Heart left ventricle (tissue), 16 donors: ENCODE data around the gene SKOR1. TPM values are rescaled to one million over a fixed set of nuclear protein-coding genes. Genes with fewer than 3 reads are reported as not detected.
A peak's percentile ranks its signal among the peaks of the same experiment; 100 is the strongest.

Source experiments
- ATAC-seq, 4 donors: fragments of 200-7000 bp; cut with Tn5 transposase; one replicate each; pipeline ENCODE4 v1.9.1; 2020 to 2022; ENCODE audit warnings: moderate library complexity in 4 of 4, mild to moderate bottlenecking in 3 of 4, moderate number of reproducible peaks in 1 of 4
- DNase-seq, 5 donors: peaks; one replicate each; pipeline ENCODE4 v3.0.0-alpha.2; 2020
- H3K27ac ChIP-seq, 12 donors: fragments of 200-600 bp; sonication (generic) in 4 of 12; one replicate each; pipeline versions ENCODE4 v1.5.0 to v1.8.0; 2016 to 2022; ENCODE audit warnings: mild to moderate bottlenecking in 2 of 12
- H3K27me3 ChIP-seq, 9 donors: fragments of 200-600 bp; sonication (generic) in 2 of 9; one replicate each; pipeline versions ENCODE4 v1.5.1 to v1.8.0; 2016 to 2022; ENCODE audit warnings: mild to moderate bottlenecking in 3 of 9
- H3K36me3 ChIP-seq, 9 donors: fragments of 200-600 bp; sonication (generic) in 2 of 9; one replicate each; pipeline versions ENCODE4 v1.5.0 to v1.8.0; 2018 to 2022; ENCODE audit warnings: mild to moderate bottlenecking in 2 of 9
- H3K4me1 ChIP-seq, 12 donors: fragments of 200-600 bp; sonication (generic) in 4 of 12; one replicate each; pipeline versions ENCODE4 v1.5.0 to v1.8.0; 2016 to 2022; ENCODE audit warnings: mild to moderate bottlenecking in 3 of 12
- H3K4me3 ChIP-seq, 12 donors: fragments of 200-600 bp; sonication (generic) in 4 of 12; one replicate each; pipeline versions ENCODE4 v1.5.0 to v1.8.0; 2017 to 2022; ENCODE audit warnings: mild to moderate bottlenecking in 9 of 12, moderate library complexity in 4 of 12
- H3K9me3 ChIP-seq, 12 donors: fragments of 200-600 bp; sonication (generic) in 4 of 12; one replicate each; pipeline versions ENCODE4 v1.5.0 to v1.8.0; 2016 to 2022; ENCODE audit warnings: mild to moderate bottlenecking in 1 of 12
- POLR2A ChIP-seq, 2 donors: fragments of 450-650 bp; IDR thresholded peaks; one replicate each; pipeline ENCODE4 v1.6.1; 2017; ENCODE audit warnings: antibody characterized with exemption in 2 of 2, mild to moderate bottlenecking in 2 of 2, moderate library complexity in 2 of 2
- WGBS, 4 donors: extraction: QIAGEN DNeasy Blood & Tissue Kit in 2 of 4; methylation state at CpG; one replicate each; pipeline versions ENCODE4 v1.1.5 to v1.1.7; 2013 to 2018; 5-methylcytosine and 5-hydroxymethylcytosine counted together
- intact Hi-C, 10 donors: fragments of 100-400 bp; cut with DNase I; formaldehyde crosslinking; loops; one replicate each; pipeline versions ENCODE4 v1.11.1 to v1.14.2; 2022
- polyA plus RNA-seq, 2 donors: library from polyadenylated mRNA; stranded (reverse); fragments of 200-250 nt; gene quantifications; one replicate each; pipeline ENCODE4 v1.2.3, GENCODE V29; 2013
- total RNA-seq, 9 donors: library from RNA; depleted of rRNA in 2 of 9; stranded (reverse); fragments of >200 nt in 2 of 9; fragmentation: NEBNext Ultra II Directional in 3 of 9; extraction: Animal tissue kit (Norgen Biotek cat#: 25700) in 3 of 9; gene quantifications; one replicate each; pipeline versions ENCODE4 v1.1.0 to v1.2.4, GENCODE V29; 2016 to 2023
- TF ChIP-seq, protein P1 (sequence below), 12 donors: fragments of 200-600 bp; sonication (generic) in 4 of 12; IDR thresholded peaks; one replicate each; pipeline versions ENCODE4 v1.5.0 to v1.8.0; 2018 to 2022; ENCODE audit warnings: antibody characterized with exemption in 12 of 12, mild to moderate bottlenecking in 5 of 12
- donor health status: ischemic (EF 13 %, LVEDD 7.1; RV severe dilation, severe dysfunction).
- donor health status: healthy with polysubstance abuse.
- donor health status: DM: no; HTN: yes; CAD: no.
- donor health status: DM: no; HTN: no; CAD: no.
- donor health status: ischemic (EF 25% LVEDD 6.9; RV normal size, moderate dysfunction).
- donor health status: ischemic (EF 25% LVEDD 5.7; RV mildly dilated, moderate dysfunction).
- donor health status: healthy.
- donor health status: DM: yes; HTN: yes; CAD: no.
- donor health status: ischemic (EF 35%, LVEDD 5.7; RV mildly dilated, moderate dysfunction).
- donor health status: nonischemic (EF 11% LVEDD 7.7; RV severe dilation, severe dysfunction).
- donor health status: DM: yes; HTN: yes; CAD: no.
- donor health status: PGD.
- donor health status: ischemic (EF 29% LVEDD 5.4; RV normal size, mild dysfunction).
- donor health status: nonischemic (EF 23%, LVEDD 6.1; RV moderate dilation, normal function).

SKOR1 gene
- total and polyA plus RNA-seq, 11 donors, result 0.07 to 0.27 (median 0.19) TPM; not detected in 2

DNA sequence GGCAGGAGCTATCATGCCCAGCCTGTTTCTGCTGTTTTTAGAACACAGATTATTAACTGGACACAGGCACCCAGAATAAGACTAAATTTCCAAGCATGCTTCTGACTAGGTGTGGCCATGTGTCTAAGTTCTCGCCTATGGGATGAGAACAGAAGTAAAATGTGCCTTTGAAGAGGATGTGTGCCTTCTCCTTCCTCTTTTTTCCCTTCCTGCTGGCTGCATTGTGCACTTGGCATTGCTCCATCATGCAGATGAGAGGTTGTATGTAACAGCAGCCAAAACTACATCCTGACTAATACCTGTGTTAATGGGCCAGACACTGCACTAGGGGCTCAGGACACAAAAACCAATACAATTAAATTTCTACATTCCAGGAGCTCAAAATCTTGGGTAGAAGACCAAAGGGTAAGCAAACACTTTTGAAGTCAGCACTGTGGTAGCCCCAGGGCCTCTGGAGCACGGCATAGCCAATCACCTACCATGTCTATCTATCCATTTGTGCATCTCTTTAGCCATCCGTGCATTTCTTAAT is 55.4 kb downstream of the SKOR1 start:
- 76 to 92% (median 85%) methylated on average over 3 of the region's 3 CpGs for WGBS, 4 donors
- Histone ChIP-seq H3K27ac (peak overlapping the region in 2 of 12 donors; percentile 5 to 69), H3K4me3 (no peak overlapping the region), H3K9me3 (no peaks in the 10 kb centered on the region), H3K4me1 (peaks cover 0 to 55% (median 9%) of the 10 kb centered on the region in 12 donors), H3K27me3 (no peaks in the 10 kb centered on the region), H3K36me3 (no peaks in the 10 kb centered on the region)
- TF ChIP-seq POLR2A (IDR thresholded peaks at IDR 0.05), result no peak
- TF ChIP-seq, protein P1, sequence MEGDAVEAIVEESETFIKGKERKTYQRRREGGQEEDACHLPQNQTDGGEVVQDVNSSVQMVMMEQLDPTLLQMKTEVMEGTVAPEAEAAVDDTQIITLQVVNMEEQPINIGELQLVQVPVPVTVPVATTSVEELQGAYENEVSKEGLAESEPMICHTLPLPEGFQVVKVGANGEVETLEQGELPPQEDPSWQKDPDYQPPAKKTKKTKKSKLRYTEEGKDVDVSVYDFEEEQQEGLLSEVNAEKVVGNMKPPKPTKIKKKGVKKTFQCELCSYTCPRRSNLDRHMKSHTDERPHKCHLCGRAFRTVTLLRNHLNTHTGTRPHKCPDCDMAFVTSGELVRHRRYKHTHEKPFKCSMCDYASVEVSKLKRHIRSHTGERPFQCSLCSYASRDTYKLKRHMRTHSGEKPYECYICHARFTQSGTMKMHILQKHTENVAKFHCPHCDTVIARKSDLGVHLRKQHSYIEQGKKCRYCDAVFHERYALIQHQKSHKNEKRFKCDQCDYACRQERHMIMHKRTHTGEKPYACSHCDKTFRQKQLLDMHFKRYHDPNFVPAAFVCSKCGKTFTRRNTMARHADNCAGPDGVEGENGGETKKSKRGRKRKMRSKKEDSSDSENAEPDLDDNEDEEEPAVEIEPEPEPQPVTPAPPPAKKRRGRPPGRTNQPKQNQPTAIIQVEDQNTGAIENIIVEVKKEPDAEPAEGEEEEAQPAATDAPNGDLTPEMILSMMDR (IDR thresholded peaks at IDR 0.05), result no peak
- peak in 1 of 4 donors; percentile 13 for ATAC-seq
- intact Hi-C loops, result loop anchor here in 1 of 10 donors (5.0 kb wide), 1 partner anchor 172 kb away; the partner anchor contains the start of gene PIAS1
- peak in 3 of 5 donors; percentile 32 to 40 (median 37) for DNase-seq

DNA sequence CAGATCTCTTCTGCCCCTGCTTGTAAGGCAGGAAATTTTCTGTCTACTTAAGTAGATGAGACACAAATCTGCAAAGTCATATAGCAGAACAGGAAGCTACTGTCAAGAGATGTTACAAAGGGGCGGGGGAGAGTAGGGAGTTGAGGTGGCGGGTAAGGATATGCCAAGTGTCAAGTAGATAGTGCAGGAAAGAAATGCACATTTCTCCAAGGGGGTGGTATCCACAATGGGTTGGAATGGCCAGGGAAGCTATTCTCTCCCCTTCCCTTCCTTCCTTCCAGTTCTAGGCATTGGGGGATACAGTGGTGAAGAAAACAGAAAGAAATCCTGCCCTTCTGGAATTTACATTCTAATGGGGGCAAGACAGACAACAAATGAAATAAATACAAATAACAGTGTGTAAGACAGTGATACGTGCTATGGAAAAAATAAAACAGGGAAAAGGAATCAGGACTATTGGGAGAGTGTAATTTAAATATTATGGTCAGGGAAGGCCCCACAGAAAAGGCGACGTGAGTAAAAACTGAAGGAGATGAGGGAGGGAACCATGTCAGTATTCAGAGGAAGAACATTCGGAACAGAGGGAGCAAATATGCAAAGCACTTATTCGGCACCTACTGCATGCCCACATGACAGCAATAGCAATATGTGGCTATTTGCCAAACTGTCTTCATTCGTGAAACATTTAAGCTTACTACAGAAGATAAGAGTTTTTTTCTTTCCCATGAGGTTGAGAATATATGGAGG is 57.4 kb downstream of the SKOR1 start:
- intact Hi-C loops, result loop anchor here in 1 of 10 donors (5.0 kb wide), 1 partner anchor 170 kb away; the partner anchor contains the start of gene PIAS1
- TF ChIP-seq POLR2A (IDR thresholded peaks at IDR 0.05), result no peak
- TF ChIP-seq, protein P1 (IDR thresholded peaks at IDR 0.05), result no peak
- WGBS, 4 donors, result 75 to 79% (median 77%) methylated on average over 8 of the region's 8 CpGs
- peaks cover 0 to 55% (median 9%) of the 10 kb centered on the region in 12 donors for H3K4me1 ChIP-seq
- H3K36me3 ChIP-seq, result no peaks in the 10 kb centered on the region
- H3K27me3 ChIP-seq, result no peaks in the 10 kb centered on the region
- H3K4me3 ChIP-seq, result no peak overlapping the region
- H3K9me3 ChIP-seq, result no peaks in the 10 kb centered on the region
- ATAC-seq (no peak), DNase-seq (no peak)
- peak overlapping the region in 5 of 12 donors; percentile 8 to 86 (median 21) for H3K27ac ChIP-seq

DNA sequence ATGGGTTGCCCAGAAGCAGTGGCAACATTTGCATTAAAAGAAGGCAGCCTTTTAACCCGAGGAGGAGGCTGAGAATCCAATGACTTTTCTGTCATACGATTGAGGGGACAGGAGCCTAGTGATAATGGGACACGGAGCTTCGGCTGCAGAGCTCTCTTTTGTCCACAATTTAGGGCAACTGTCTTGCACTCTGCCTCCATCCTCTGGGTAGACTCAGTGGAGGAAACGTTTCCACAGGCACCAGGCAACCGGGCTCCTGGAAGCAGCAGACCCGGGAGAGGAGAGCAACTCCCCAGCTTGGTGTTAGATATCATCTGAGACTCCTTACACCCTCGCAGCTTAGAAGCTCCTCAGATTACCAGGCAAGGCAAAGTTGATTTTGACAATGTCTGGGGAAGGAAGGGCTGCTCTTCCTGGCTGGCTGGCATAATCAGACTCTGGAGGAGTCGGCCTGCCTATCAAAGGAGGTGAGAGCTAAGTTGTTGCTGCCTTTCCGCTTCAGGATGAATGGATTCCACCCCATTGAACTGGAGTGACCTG is 58.0 kb downstream of the SKOR1 start:
- intact Hi-C loops, result loop anchor here in 1 of 10 donors (5.0 kb wide), 1 partner anchor 169 kb away; the partner anchor contains the start of gene PIAS1
- no peak for ATAC-seq
- Histone ChIP-seq H3K4me3 (no peak overlapping the region), H3K4me1 (peaks cover 0 to 55% (median 9%) of the 10 kb centered on the region in 12 donors), H3K36me3 (no peaks in the 10 kb centered on the region), H3K27ac (peak overlapping the region in 4 of 12 donors; percentile 30 to 86 (median 83)), H3K9me3 (no peaks in the 10 kb centered on the region), H3K27me3 (no peaks in the 10 kb centered on the region)
- DNase-seq, result no peak
- no peak for TF ChIP-seq POLR2A (IDR thresholded peaks at IDR 0.05)
- TF ChIP-seq, protein P1 (IDR thresholded peaks at IDR 0.05), result no peak
- WGBS, 4 donors, result 54 to 67% (median 62%) methylated on average over 7 to 10 of the region's 10 CpGs

DNA sequence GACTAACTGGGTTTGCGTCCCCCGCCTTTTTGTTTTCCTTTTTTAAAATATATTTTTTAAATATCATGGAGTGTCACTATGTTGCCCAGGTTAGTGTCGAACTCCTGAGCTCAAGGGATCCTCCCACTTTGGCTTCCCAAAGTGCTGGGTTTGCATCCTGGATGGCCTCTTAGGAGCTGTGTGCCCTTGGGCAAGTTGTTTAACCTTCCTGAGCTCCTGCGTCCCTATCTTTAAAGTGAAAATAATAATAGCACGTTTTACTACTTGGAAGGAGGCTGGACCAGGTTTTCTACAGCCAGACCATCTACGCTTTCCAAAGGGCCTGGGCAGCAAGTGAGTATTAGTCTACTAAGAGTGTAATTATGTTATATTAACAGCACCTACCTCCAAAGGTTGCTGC is 58.7 kb downstream of the SKOR1 start:
- TF ChIP-seq, protein P1 (IDR thresholded peaks at IDR 0.05), result no peak
- Histone ChIP-seq H3K27me3 (no peaks in the 10 kb centered on the region), H3K27ac (peak overlapping the region; percentile 25 to 86 (median 78)), H3K9me3 (no peaks in the 10 kb centered on the region), H3K4me1 (peaks cover 0 to 55% (median 9%) of the 10 kb centered on the region in 12 donors), H3K4me3 (peak overlapping the region in 9 of 12 donors; percentile 55 to 66 (median 58)), H3K36me3 (no peaks in the 10 kb centered on the region)
- whole genome bisulfite sequencing, 4 donors, result 66 to 75% (median 73%) methylated on average over 6 of the region's 6 CpGs
- ATAC-seq, result no peak
- intact Hi-C loops, result loop anchor here in 2 of 10 donors (2.0 to 5.0 kb wide), 2 partner anchors 71 to 168 kb away; partner anchors contain the start of gene PIAS1 (in 1 of the 2)
- no peak for DNase-seq
